Motor neuron (in vitro differentiated cells): ENCODE measurements around the gene TMEM123. TPM values are rescaled to one million over a fixed set of nuclear protein-coding genes. Genes with fewer than 3 reads are reported as not detected.
A peak's percentile ranks its signal among the peaks of the same experiment; 100 is the strongest.

Experiments used
- ATAC-seq, 8 experiments: fragments of 200-7000 bp; cut with Tn5 transposase; replicated peaks in 6 of 8; 2 replicates each; pipeline ENCODE4 v1.8.0; 2021; ENCODE audit warnings: mild to moderate bottlenecking in 8 of 8, moderate library complexity in 8 of 8
- H3K27ac ChIP-seq, 2 donors: fragments of 250-450 bp; sonication (Bioruptor Pico); 2 replicates each; pipeline ENCODE4 v1.9.0; 2021; ENCODE audit warnings: antibody characterized with exemption in 2 of 2, mild to moderate bottlenecking in 2 of 2, moderate library complexity in 1 of 2
- H3K4me1 ChIP-seq, 2 donors: fragments of 250-450 bp; sonication (Bioruptor Pico); replicated peaks in 1 of 2; 2 replicates each; pipeline ENCODE4 v1.6.1; 2021; ENCODE audit warnings: antibody characterized with exemption in 2 of 2, mild to moderate bottlenecking in 2 of 2, moderate library complexity in 1 of 2
- H3K4me3 ChIP-seq, 5 donors: fragments of 250-450 bp; sonication (Bioruptor Pico); 2 replicates each; pipeline ENCODE4 v1.9.0; 2021; ENCODE audit warnings: antibody characterized with exemption in 5 of 5, mild to moderate bottlenecking in 5 of 5, moderate library complexity in 4 of 5
- WGBS, 10 experiments: fragments of 450-650 bp; shearing (Covaris generic); methylation state at CpG; one replicate each; pipeline ENCODE4 v1.0.0; 2022; 5-methylcytosine and 5-hydroxymethylcytosine counted together
- in situ Hi-C, 9 experiments: fragments of 400-800 bp; cut with MboI; loops; one replicate each; pipeline ENCODE4 v1.15.0; 2021; ENCODE audit warnings: low sequenced_read_pairs in 9 of 9, low pct_unique_long_range_greater_than_20kb in 2 of 9; ENCODE audit not compliant: unreplicated experiment in 9 of 9
- total RNA-seq, 8 experiments: library from RNA; unstranded; fragments of 300-600 nt; gene quantifications; 2 replicates each; pipeline versions ENCODE4 v1.2.3 to v1.2.4, GENCODE V29; 2022

The TMEM123 gene
- total RNA-seq, 8 experiments from 2014 or later, result 18.3 to 123 (median 60.0) TPM

DNA sequence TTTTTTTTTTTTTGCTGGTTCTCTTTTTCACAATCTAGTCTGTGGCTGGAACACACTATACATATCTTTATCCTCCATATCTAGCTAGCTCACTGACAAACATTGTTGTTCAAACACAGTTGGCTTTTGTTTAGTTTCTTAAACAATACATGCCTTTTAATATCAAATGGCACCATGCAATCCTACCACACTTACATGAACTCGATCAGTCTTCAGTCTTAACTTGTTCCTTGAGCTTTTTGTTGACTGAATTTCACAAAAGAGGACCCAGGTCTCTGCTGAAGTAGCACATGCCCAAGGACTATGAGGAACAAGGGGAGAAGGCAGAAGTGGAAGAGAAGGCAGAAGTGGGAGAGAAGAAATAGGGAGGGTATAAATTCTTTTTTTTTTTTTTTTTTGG is 25.5 kb downstream of the TMEM123 start:
- in situ Hi-C loops, result no loop called here
- WGBS, 10 experiments, result 0% methylated on average over 1 of the region's 1 CpG; no CpG with 5 or more reads in 3 of the 10 experiments
- Histone ChIP-seq H3K4me3 (no peak overlapping the region), H3K4me1 (peaks cover 5 to 7% of the 10 kb centered on the region in 2 donors), H3K27ac (no peak overlapping the region)
- ATAC-seq, result no peak

GRCh38 chr11:102426570-102426969 is 26.0 kb downstream of the TMEM123 start:
- H3K4me1 ChIP-seq, result peaks cover 5 to 9% of the 10 kb centered on the region in 2 donors
- ATAC-seq, result no peak
- H3K4me3 ChIP-seq, result no peak overlapping the region
- no peak overlapping the region for H3K27ac ChIP-seq
- in situ Hi-C loops, result no loop called here

DNA sequence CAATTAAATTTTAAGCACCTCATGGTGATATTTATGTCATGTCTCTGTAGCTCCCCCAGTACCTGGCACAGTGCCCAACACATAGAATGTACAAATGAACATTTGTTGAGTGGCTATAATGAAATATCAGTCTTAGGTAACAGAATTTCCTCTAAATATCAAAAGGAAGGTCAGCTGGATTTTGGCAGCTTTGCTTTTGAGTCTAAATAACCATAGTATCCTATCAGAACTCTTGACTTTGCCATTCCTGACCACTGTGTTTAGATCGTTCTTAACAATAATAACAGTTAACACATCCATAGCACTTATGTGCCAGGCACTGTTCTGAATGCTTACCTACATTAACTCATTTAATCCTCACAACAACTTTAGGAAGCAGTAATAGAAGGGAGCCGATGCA is 26.6 kb downstream of the TMEM123 start:
- 14 to 100% (median 79%) methylated on average over 1 to 2 of the region's 2 CpGs for WGBS, 10 experiments
- ATAC-seq, result no peak

GRCh38 chr11:102423936-102424335 is 28.6 kb downstream of the TMEM123 start:
- 0 to 100% (median 30%) methylated on average over 1 of the region's 1 CpG; no CpG with 5 or more reads in 3 of the 10 experiments for WGBS, 10 experiments
- no peak overlapping the region for H3K4me3 ChIP-seq
- ATAC-seq, result no peak
- no peak overlapping the region for H3K27ac ChIP-seq
- in situ Hi-C loops, result no loop called here
- peaks cover 10 to 25% of the 10 kb centered on the region in 2 donors for H3K4me1 ChIP-seq

More for the DNA sequence above, 26.6 kb downstream of the TMEM123 start:
- in situ Hi-C loops, result no loop called here
- peaks cover 6 to 14% of the 10 kb centered on the region in 2 donors for H3K4me1 ChIP-seq
- H3K27ac ChIP-seq, result no peak overlapping the region
- no peak overlapping the region for H3K4me3 ChIP-seq

DNA sequence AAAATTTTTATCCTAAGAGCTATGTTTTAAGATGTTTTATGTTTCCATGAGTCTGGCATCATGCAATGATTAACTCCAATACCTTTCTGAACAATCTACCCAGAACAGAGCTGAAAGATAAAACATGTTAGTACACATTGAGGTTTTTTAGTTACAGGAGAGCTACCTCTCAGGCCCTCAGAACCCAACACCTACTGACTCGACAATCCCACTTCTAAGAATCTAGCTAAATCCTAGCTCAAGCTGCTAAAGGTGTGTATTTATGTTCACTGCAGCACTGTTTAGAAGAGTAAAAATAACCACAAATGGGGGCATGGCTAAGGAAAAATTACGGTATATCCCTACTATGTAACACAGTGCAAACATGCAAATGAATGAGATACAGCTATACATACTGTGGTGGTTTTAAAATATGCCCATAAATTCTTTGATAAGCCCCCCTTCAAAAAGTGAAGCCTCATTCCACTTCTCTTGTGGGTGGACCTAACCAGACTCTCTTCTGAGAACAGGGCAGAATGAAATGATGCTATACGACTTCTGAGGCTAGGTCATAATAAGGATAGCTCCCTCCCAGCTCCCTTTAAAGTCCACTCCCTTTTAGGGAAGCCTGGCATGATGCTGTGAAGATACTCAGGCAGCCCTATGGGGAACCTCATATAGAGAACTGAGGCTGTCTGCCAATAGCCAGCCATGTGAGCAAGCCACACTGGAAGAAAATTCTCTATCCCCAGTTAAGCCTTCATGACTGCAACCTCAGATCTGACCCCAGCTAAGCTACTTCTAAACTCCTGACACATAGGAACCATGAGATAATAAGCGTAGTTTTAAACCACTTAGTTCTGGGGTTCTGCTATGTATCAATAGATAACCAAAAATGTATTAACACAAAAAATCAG is 29.5 kb downstream of the TMEM123 start:
- peak in 6 of 8 experiments; percentile 9 to 69 (median 28) for ATAC-seq
- 0 to 100% (median 88%) methylated on average over 1 to 4 of the region's 4 CpGs; no CpG with 5 or more reads in 2 of the 10 experiments for WGBS, 10 experiments
- peak overlapping the region in 1 of 2 donors; percentile 29 for H3K27ac ChIP-seq
- peaks cover 10 to 25% of the 10 kb centered on the region in 2 donors for H3K4me1 ChIP-seq
- in situ Hi-C loops, result no loop called here
- H3K4me3 ChIP-seq, result no peak overlapping the region

DNA sequence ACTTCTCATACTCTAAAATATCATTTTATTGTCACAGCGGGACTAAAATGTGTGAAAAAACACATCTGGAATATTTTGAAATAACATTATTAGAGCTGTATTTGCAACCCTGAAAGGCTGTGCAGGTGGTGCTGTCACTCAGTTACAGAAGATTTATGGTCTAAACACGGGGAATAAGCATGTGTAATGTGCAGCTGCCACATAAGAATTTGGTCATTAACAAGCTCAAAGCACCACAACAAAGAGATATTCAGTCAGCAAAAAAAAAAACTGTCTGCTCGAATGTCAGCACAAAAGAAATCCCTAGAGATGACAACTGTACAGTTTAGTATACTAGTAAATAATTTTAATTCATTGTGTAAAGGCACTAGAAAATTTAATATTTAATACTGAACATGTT is 31.3 kb downstream of the TMEM123 start:
- H3K4me3 ChIP-seq, result no peak overlapping the region
- in situ Hi-C loops, result no loop called here
- peak overlapping the region in 1 of 2 donors; percentile 46 for H3K27ac ChIP-seq
- 0 to 83% (median 26%) methylated on average over 1 to 3 of the region's 3 CpGs for WGBS, 10 experiments
- peak in 7 of 8 experiments; percentile 34 to 90 (median 73) for ATAC-seq
- H3K4me1 ChIP-seq, result peaks cover 10 to 25% of the 10 kb centered on the region in 2 donors

GRCh38 chr11:102420547-102420946 is 32.0 kb downstream of the TMEM123 start:
- H3K4me3 ChIP-seq, result no peak overlapping the region
- WGBS, 10 experiments, result 20 to 100% (median 71%) methylated on average over 1 to 2 of the region's 2 CpGs; no CpG with 5 or more reads in 4 of the 10 experiments
- no peak for ATAC-seq
- H3K27ac ChIP-seq, result peak overlapping the region in 1 of 2 donors; percentile 46
- H3K4me1 ChIP-seq, result peaks cover 10 to 25% of the 10 kb centered on the region in 2 donors
- in situ Hi-C loops, result no loop called here

- in situ Hi-C loops, result no loop called here
- 60 to 100% (median 96%) methylated on average over 1 to 3 of the region's 3 CpGs; no CpG with 5 or more reads in 1 of the 10 experiments for WGBS, 10 experiments
- H3K4me1 ChIP-seq, result peaks cover 10 to 25% of the 10 kb centered on the region in 2 donors
- ATAC-seq, result no peak
- H3K4me3 ChIP-seq, result no peak overlapping the region
- no peak overlapping the region for H3K27ac ChIP-seq
These were observed 33.4 kb downstream of the TMEM123 start for GRCh38 chr11:102419181-102419580.

GRCh38 chr11:102416976-102417375 is 35.6 kb downstream of the TMEM123 start:
- WGBS, 10 experiments, result 92 to 100% (median 100%) methylated on average over 1 to 2 of the region's 2 CpGs; no CpG with 5 or more reads in 2 of the 10 experiments
- ATAC-seq, result no peak

DNA sequence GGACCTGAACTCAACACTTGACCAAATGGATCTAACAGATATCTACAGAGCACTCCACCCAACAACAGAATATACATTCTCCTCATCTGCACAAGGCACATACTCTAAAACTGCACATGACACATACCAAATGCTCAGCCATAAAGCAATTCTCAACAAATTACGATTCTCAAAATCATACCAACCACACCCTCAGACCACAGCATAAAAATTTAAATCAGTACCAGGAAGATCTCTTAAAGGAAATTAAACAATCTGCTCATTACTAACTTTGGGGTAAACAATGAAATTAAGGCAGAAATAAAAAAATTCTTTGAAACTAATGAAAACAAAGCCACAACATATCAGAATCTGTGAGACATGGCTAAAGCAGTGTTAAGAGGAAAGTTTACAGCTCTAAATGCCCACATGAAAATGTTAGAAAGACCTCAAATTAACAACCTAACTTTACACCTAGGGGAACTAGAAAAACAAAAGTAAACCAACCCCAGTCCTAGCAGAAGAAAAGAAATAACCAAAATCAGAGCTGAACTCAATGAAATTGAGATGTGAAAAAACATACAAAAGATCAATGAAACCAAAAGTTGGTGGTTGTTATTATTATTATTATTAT is 37.2 kb downstream of the TMEM123 start:
- WGBS, 10 experiments, result 0 to 100% (median 100%) methylated on average over 1 of the region's 1 CpG; no CpG with 5 or more reads in 3 of the 10 experiments
- H3K27ac ChIP-seq, result no peak overlapping the region
- no peak overlapping the region for H3K4me3 ChIP-seq
- in situ Hi-C loops, result no loop called here
- ATAC-seq, result peak in 3 of 8 experiments; percentile 88 to 92 (median 90)
- H3K4me1 ChIP-seq, result peaks cover 3 to 8% of the 10 kb centered on the region in 2 donors

More at GRCh38 chr11:102416976-102417375, 35.6 kb downstream of the TMEM123 start:
- in situ Hi-C loops, result no loop called here
- peaks cover 5 to 18% of the 10 kb centered on the region in 2 donors for H3K4me1 ChIP-seq
- no peak overlapping the region for H3K4me3 ChIP-seq
- no peak overlapping the region for H3K27ac ChIP-seq

- in situ Hi-C loops, result no loop called here
- ATAC-seq, result no peak
- Histone ChIP-seq H3K27ac (no peak overlapping the region), H3K4me3 (no peak overlapping the region), H3K4me1 (peaks cover 6% of the 10 kb centered on the region in 2 donors)
- 92 to 100% (median 100%) methylated on average over 1 to 2 of the region's 2 CpGs; no CpG with 5 or more reads in 2 of the 10 experiments for WGBS, 10 experiments
These were observed 38.0 kb downstream of the TMEM123 start for GRCh38 chr11:102414559-102414958.

DNA sequence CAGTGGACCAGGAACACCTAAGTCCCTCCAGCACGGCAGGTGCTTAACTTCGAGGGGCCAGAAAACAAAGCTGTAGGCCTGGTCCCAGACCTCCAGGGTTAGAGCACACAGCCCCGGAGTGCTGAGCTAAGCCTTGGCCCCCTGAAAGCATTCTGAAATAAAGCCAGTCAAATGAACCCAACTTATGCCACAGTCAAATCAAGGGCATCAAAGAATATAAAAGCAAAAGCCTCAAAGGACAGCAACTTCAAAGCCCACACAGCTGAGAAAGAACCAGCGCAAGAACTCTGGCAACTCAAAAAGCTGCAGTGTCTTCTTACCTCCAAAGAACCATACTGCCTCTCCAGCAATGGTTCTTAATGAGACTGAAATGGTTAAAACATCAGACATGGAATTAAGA is 39.1 kb downstream of the TMEM123 start:
- no peak overlapping the region for H3K27ac ChIP-seq
- in situ Hi-C loops, result no loop called here
- no peak for ATAC-seq
- H3K4me1 ChIP-seq, result peaks cover 4 to 6% of the 10 kb centered on the region in 2 donors
- WGBS, 10 experiments, result 92 to 100% (median 100%) methylated on average over 1 to 4 of the region's 4 CpGs; no CpG with 5 or more reads in 2 of the 10 experiments
- no peak overlapping the region for H3K4me3 ChIP-seq

DNA sequence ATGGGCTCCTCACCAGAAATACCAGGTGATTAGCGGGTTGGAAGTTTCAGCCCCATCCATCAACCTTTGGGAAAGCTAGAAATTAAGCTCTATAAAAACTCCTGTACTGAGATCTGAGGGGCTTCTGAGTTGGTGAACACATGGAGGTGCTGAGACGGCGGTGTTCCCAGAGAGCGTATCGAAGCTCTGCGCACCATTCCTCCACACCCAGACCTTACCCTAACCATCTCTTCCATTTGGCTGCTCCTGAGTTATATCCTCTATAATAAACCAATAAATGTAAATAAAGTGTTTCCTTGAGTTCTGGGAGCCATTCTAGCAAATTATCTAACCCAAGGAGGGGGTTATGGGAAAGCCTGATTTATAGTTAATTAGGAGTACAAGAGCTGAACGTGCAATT is 41.4 kb downstream of the TMEM123 start:
- no peak overlapping the region for H3K27ac ChIP-seq
- H3K4me3 ChIP-seq, result no peak overlapping the region
- WGBS, 10 experiments, result 75 to 100% (median 91%) methylated on average over 1 to 6 of the region's 7 CpGs
- no peak for ATAC-seq
- in situ Hi-C loops, result no loop called here
- peaks cover 4 to 6% of the 10 kb centered on the region in 2 donors for H3K4me1 ChIP-seq
